ENCODE data around the gene SASH1. TPM values are rescaled to one million over a fixed set of nuclear protein-coding genes. Genes with fewer than 3 reads are reported as not detected.

SASH1 gene
- total RNA-seq, 1 experiment from 2014 or later, result 8.9 TPM

DNA sequence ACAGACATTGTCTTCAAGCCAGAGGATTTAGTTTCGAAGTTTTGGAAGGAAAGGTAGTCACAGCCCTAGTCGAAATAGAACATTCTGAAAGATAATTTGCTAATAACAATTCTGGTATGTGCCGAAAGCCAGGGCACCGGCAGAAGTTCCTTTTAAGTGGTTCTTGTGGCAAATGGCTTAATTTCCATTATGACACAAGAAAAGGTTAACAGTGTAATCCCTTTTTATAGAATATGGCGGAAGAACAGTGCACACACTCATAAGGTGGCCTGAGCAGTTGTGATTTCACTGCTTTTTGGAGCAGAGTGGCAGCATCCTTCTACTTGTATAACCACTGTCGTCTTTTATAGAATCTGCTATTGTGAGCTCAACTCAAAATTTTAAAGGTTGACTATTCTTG, 152.4 kb downstream of the SASH1 start:
- DNase-seq (ENCODE audit: low spot score), result no peak

- no peak for DNase-seq (ENCODE audit: low spot score)
These were observed 154.6 kb downstream of the SASH1 start for GRCh38 chr6:148497257-148497656.

GRCh38 chr6:148497717-148498116, 155.1 kb downstream of the SASH1 start:
- DNase-seq (ENCODE audit: low spot score), result no peak

DNA sequence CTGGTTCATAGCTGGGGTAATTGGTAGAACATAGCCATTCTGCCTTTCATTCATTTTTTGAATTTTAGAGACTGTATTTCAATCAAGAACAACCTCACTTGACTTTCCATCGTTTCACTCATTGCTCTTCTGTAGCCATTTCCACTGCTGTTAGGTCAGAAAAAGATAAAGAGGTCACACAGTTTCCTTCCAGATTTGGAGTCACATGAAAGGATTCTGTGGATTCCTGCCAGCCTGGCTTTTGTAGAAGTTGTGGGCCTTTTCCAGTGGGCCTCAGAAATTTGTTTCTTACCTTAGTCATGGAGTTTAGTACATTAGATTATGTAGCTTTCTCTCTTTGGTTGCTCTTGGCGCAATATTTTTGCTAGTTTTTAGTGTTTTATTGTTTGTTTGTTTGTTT, 157.8 kb downstream of the SASH1 start:
- no peak for DNase-seq (ENCODE audit: low spot score)

DNA sequence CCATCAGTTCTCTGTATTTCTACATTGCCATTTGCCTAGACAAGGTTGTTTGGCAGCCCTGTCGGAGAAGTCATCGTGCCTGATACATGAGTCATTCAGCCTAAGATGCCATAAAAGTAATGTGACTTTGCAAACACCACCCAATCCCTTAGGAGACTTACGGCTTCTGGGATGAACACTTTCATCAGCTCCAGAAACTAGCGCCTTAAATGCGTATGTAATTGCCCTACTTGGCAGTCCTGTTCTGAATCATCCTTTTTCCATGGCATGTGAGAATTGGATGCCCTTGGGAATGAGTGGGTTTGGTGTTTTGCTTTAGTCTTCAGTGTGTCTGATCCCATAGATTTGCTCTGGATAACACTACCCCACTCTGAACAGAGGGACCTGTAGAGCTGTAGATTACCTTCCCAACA, 158.5 kb downstream of the SASH1 start:
- peak; percentile 69 for DNase-seq (ENCODE audit: low spot score)

GRCh38 chr6:148502083-148502772, 159.6 kb downstream of the SASH1 start:
- DNase-seq (ENCODE audit: low spot score), result no peak

DNA sequence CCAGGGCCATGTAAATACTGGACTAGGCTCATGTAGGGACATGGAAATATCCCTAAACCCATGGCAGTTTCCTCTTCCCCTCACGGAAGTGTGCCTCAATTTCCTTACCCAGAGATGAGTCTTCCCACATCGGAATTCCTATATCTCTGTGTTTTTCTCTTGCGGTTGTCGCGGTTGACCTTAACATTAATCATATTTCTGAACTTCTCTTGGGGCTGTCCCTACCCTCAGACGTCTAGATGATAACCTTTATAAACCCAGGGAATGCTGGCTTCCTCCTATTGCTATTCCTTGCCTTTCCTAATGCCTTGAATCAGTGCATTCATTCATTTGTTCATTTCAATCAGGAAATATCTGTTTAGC, 160.1 kb downstream of the SASH1 start:
- no peak for DNase-seq (ENCODE audit: low spot score)

DNA sequence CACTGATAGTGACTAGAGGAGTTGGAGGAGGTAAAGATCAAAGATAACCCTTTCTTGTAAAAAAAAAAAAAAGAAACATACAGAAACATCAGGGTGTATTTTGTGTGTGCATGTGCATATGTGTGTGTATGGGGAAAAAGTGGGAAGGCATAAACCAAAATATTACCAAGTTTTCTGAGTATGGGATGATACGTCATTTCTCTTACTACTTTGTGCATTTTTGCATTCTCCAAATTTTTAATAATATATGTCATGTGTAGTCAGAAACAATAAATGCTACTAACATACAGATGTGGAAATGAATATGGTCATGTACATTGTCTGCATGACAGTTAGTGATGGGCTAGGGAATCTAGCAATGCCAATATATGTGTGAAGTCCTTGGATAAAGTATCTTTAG, 161.1 kb downstream of the SASH1 start:
- no peak for DNase-seq (ENCODE audit: low spot score)

- no peak for DNase-seq (ENCODE audit: low spot score)
These were observed 165.1 kb downstream of the SASH1 start for GRCh38 chr6:148507774-148508173.

- no peak for DNase-seq (ENCODE audit: low spot score)
These were observed 165.9 kb downstream of the SASH1 start for GRCh38 chr6:148508401-148509041.

DNA sequence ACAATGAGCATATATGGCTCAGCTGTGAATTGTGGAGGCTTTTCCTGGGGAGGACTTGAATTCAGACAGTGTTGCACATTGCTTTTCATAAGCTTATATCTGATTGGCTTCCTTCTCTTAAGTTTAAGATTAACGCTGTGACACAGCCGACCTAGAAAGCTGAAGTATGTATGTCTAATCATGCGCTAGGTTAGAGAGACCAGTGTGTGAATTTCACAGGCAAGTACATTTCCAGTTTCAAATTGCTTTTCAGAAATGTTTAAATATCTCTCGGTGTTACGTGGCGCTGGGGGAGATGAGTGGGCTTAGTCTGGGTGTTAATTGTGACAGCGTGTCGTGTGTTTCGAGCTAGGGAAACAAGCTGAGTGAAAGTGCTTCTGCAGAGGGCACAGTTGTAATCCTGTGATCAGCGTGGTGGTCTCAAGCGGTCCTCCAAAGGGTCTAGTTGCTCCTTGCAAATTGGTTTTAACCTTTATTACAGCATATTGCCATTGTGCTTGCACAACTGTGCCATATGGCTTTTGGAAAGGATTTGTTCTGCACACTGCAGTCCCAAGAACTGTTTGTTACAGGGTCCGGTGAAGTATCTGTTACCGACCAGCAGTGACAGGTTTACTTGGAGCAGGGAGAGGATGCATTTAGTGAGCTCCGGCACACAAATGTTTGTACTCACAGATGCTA, 166.6 kb downstream of the SASH1 start:
- DNase-seq (ENCODE audit: low spot score), result no peak

- peak; percentile 23 for DNase-seq (ENCODE audit: low spot score)
These were observed 167.4 kb downstream of the SASH1 start for GRCh38 chr6:148509800-148510581.

- no peak for DNase-seq (ENCODE audit: low spot score)
These were observed 170.8 kb downstream of the SASH1 start for GRCh38 chr6:148513145-148514071.

- no peak for DNase-seq (ENCODE audit: low spot score)
These were observed 171.6 kb downstream of the SASH1 start for GRCh38 chr6:148514091-148514845.

DNA sequence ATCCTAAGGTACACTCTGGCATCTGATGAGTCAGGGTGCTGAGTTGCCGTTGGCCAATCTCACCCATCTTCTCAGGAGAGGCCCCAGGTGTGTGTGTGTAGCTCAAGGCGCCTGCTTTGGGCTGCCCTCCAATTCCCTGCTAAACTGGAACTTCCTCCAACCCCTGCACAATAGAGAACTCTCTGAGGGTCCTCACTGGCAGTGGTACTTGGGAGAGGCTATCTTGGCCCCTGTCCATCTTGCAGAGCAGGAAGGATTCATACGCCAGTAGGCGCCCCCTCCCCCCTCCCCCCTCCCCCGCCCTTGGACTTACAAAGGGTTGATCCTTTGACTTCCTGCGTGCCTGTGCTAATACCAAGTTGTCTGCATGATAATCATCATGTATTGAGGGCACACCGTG, 173.6 kb downstream of the SASH1 start:
- no peak for DNase-seq (ENCODE audit: low spot score)

GRCh38 chr6:148516617-148517016, 174.0 kb downstream of the SASH1 start:
- DNase-seq (ENCODE audit: low spot score), result no peak

DNA sequence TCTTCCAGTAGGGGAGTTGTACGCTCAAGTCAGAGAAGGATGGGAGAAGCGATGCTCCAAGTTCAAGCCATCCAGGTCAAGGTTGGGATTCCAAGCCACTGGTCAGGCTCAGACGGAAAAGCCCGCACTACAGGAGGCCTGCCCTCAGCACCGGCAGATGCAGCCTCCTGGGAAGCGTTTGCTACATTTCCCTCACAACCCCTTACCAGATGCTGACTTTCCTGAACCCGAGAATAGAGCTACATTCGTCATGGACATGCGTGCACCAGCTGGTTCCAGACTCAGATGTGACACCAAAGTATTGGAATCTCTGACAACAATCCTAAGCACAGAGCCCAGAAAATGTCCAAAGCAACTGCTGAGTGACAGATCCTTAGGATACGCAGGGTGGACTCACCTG, 174.8 kb downstream of the SASH1 start:
- no peak for DNase-seq (ENCODE audit: low spot score)

DNA sequence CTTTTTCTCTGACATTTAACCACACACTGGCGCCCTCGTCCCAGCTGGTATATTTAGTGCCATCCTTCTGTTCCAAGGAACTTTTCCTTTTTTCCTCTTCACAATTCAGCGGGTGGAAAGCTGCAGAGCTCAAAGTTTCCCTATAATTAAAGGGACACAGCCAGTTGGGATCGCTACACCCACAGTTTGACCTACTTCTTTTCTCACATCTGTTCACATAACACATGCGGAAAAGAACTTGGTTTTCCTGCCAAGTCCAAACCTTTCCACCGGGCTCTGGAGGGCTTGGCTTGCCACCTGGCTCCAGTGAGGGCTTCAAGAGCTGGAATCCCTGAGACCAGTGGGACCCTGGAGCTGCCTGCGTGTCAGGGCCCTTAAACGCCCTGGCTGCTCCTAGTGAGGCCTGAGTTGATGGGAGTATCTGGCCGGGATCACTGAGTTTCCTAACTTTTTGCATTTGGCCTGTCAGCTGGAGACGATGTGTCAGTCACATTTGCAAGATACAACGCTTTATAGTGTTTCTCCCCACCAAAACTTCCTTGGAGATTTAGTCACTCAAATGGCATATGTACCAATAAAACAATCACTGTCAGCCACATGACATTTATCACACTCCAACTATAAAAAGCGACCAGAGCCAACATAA, 176.0 kb downstream of the SASH1 start:
- no peak for DNase-seq (ENCODE audit: low spot score)

GRCh38 chr6:148520109-148520841, 177.6 kb downstream of the SASH1 start:
- DNase-seq (ENCODE audit: low spot score), result no peak
